Loucy (cell line): ENCODE measurements around the gene BMAL1.

ENCODE experiments used
- H2AFZ ChIP-seq: fragments of 200-600 bp; sonication (generic); 2 replicates; pipeline ENCODE4 v1.6.0; 2016; ENCODE audit warnings: antibody characterized with exemption, mild to moderate bottlenecking, low read length, moderate library complexity
- H3F3A ChIP-seq: fragments of 200-600 bp; 2 replicates; pipeline ENCODE4 v1.6.0; 2016; ENCODE audit warnings: antibody characterized with exemption, low read depth, mild to moderate bottlenecking
- H3K27me3 ChIP-seq: fragments of 200-600 bp; sonication (generic); 2 replicates; pipeline ENCODE4 v1.6.1; 2014; ENCODE audit warnings: low read length, mild to moderate bottlenecking; ENCODE audit not compliant: insufficient read depth, poor library complexity, severe bottlenecking
- H3K36me3 ChIP-seq: fragments of 200-600 bp; sonication (generic); 2 replicates; pipeline ENCODE4 v1.6.1; 2016; ENCODE audit warnings: low read length; ENCODE audit not compliant: insufficient read depth
- H3K4me1 ChIP-seq: fragments of 200-600 bp; sonication (generic); 2 replicates; pipeline ENCODE4 v1.5.1; 2014; ENCODE audit warnings: low read length, mild to moderate bottlenecking; ENCODE audit not compliant: insufficient read depth, poor library complexity, severe bottlenecking
- H3K4me2 ChIP-seq: fragments of 200-600 bp; sonication (generic); 2 replicates; pipeline ENCODE4 v1.6.0; 2014; ENCODE audit warnings: antibody characterized with exemption, low read length, low read depth, mild to moderate bottlenecking; ENCODE audit not compliant: poor library complexity, severe bottlenecking
- H3K4me3 ChIP-seq: fragments of 200-600 bp; sonication (generic); 2 replicates; pipeline ENCODE4 v1.5.1; 2014; ENCODE audit warnings: low read length, mild to moderate bottlenecking, mixed read lengths; ENCODE audit not compliant: poor library complexity, severe bottlenecking
- H3K79me2 ChIP-seq: fragments of 200-600 bp; sonication (generic); 2 replicates; pipeline ENCODE4 v1.6.1; 2014; ENCODE audit warnings: low read length; ENCODE audit not compliant: insufficient read depth
- H3K9ac ChIP-seq: fragments of 200-600 bp; sonication (generic); 2 replicates; pipeline ENCODE4 v1.6.0; 2014; ENCODE audit warnings: mild to moderate bottlenecking, low read depth, low read length, moderate library complexity; ENCODE audit not compliant: poor library complexity, severe bottlenecking
- H3K9me2 ChIP-seq: fragments of 200-600 bp; sonication (generic); replicated peaks from 2 replicates; pipeline ENCODE4 v1.6.1; 2016; ENCODE audit warnings: low read depth, low read length, mixed read lengths
- H3K9me3 ChIP-seq: fragments of 200-600 bp; sonication (generic); 2 replicates; pipeline ENCODE4 v1.6.1; 2014; ENCODE audit warnings: mild to moderate bottlenecking, antibody characterized with exemption, low read length, low read depth; ENCODE audit not compliant: insufficient read depth
- H4K20me1 ChIP-seq: fragments of 200-600 bp; sonication (generic); 2 replicates; pipeline ENCODE4 v1.6.0; 2014; ENCODE audit warnings: antibody characterized with exemption, low read length, mild to moderate bottlenecking; ENCODE audit not compliant: insufficient read depth, poor library complexity, severe bottlenecking
- EZH2phosphoT487 ChIP-seq: fragments of 200-600 bp; IDR thresholded peaks from 2 replicates; pipeline ENCODE4 v1.6.1; 2018; ENCODE audit warnings: antibody characterized with exemption, mild to moderate bottlenecking, moderate library complexity, borderline replicate concordance
- TF ChIP-seq, protein P1 (sequence below): fragments of 200-600 bp; sonication (generic); conservative IDR thresholded peaks from 2 replicates; pipeline ENCODE4 v1.5.1; 2014; ENCODE audit warnings: mild to moderate bottlenecking, antibody characterized with exemption, low read length

Gene BMAL1

DNA sequence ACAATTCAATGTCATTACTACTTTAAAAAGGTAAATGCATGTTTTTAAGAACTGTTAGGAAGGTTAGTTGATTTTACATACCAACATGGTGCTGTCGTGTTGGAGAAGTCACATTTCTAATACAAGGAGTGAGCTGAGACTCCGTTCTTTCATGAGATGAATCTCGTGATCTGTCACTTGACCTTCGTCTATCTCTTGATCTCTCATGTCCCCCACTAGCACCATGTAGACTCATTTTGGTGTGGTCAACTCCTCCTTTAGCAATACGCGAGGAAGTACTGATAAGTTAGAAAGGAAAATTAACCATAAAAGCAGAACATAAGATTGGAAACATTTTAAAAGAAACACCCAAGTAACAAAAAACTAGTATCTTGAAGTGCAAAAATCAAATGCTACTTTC lies 144.0 kb downstream of the BMAL1 start:
- H3K4me1 ChIP-seq, result no peaks in the 10 kb centered on the region
- TF ChIP-seq, protein P1, sequence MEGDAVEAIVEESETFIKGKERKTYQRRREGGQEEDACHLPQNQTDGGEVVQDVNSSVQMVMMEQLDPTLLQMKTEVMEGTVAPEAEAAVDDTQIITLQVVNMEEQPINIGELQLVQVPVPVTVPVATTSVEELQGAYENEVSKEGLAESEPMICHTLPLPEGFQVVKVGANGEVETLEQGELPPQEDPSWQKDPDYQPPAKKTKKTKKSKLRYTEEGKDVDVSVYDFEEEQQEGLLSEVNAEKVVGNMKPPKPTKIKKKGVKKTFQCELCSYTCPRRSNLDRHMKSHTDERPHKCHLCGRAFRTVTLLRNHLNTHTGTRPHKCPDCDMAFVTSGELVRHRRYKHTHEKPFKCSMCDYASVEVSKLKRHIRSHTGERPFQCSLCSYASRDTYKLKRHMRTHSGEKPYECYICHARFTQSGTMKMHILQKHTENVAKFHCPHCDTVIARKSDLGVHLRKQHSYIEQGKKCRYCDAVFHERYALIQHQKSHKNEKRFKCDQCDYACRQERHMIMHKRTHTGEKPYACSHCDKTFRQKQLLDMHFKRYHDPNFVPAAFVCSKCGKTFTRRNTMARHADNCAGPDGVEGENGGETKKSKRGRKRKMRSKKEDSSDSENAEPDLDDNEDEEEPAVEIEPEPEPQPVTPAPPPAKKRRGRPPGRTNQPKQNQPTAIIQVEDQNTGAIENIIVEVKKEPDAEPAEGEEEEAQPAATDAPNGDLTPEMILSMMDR, result no peak
- H3K9ac ChIP-seq, result no peak overlapping the region
- peaks cover under 1% of the 10 kb centered on the region; the same call in 1 of the 2 replicates for H3K9me3 ChIP-seq
- H3K9me2 ChIP-seq, result no peaks in the 10 kb centered on the region
- no peaks in the 10 kb centered on the region for H3K27me3 ChIP-seq
- H3F3A ChIP-seq, result no peaks in the 10 kb centered on the region
- peaks cover 33% of the 10 kb centered on the region for H3K36me3 ChIP-seq
- peaks cover 14% of the 10 kb centered on the region; the same call in 1 of the 2 replicates for H3K79me2 ChIP-seq
- H4K20me1 ChIP-seq, result peaks cover 8% of the 10 kb centered on the region
- H3K4me3 ChIP-seq, result no peak overlapping the region
- H2AFZ ChIP-seq, result no peak overlapping the region
- H3K4me2 ChIP-seq, result no peak overlapping the region

DNA sequence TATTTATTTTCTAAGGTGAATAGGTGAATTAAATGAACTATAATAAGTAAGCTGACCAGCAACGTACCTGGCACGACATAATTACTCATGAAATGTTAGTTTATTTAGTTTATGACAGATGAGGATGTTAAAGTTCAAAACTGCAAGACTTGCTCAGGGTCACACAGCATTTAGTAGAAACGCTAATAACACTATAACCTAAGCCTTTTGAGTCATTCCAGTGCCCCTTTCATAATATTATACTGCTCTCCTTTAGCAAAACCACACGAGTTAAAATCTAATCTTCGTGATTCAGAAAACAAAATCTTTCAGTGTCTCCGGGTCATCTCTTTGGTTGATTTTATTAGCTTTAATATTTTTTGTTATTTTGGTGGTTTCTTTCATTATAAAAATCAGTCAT lies 145.8 kb downstream of the BMAL1 start:
- Histone ChIP-seq H3K36me3 (peaks cover 20% of the 10 kb centered on the region; the same call in 1 of the 2 replicates), H3K27me3 (no peaks in the 10 kb centered on the region), H3K9ac (no peak overlapping the region), H4K20me1 (peaks cover 8% of the 10 kb centered on the region), H2AFZ (no peak overlapping the region), H3F3A (no peaks in the 10 kb centered on the region), H3K4me1 (no peaks in the 10 kb centered on the region), H3K79me2 (peaks cover 22% of the 10 kb centered on the region; the same call in 1 of the 2 replicates), H3K4me3 (no peak overlapping the region), H3K9me2 (no peaks in the 10 kb centered on the region), H3K4me2 (no peak overlapping the region), H3K9me3 (peaks cover 10% of the 10 kb centered on the region)
- TF ChIP-seq, protein P1, result no peak
- TF ChIP-seq EZH2phosphoT487, result no peak

DNA sequence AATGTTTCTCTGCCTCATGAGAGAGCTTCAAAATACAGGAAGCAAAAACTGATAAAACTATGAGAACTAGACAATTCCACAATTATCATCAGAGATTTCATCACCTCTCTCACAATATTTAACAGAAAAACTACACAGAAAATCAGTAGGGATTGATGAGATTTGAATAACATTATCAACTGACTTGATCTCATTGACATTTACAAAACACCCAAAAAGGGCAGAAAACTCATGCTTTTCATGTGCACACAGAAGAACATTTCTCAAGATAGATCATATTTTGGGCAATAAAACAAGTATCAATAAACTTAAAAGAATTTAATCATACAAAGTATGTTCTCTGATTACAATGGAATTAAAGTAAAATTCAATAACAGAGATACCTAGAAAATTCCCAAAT lies 149.8 kb downstream of the BMAL1 start:
- no peaks in the 10 kb centered on the region for H3F3A ChIP-seq
- H3K4me2 ChIP-seq, result no peak overlapping the region
- no peak overlapping the region for H3K4me3 ChIP-seq
- H3K9me3 ChIP-seq, result peaks cover 24% of the 10 kb centered on the region
- H3K36me3 ChIP-seq, result no peaks in the 10 kb centered on the region
- H3K9me2 ChIP-seq, result no peaks in the 10 kb centered on the region
- H3K9ac ChIP-seq, result no peak overlapping the region
- TF ChIP-seq EZH2phosphoT487, result no peak
- TF ChIP-seq, protein P1, result no peak
- H4K20me1 ChIP-seq, result no peaks in the 10 kb centered on the region
- no peak overlapping the region for H2AFZ ChIP-seq
- no peaks in the 10 kb centered on the region for H3K27me3 ChIP-seq
- H3K79me2 ChIP-seq, result peaks cover 44% of the 10 kb centered on the region; the same call in 1 of the 2 replicates
- no peaks in the 10 kb centered on the region for H3K4me1 ChIP-seq
